Endothelial cell of umbilical vein (primary cell): ENCODE results near the gene KMT2B. TPM values are rescaled to one million over a fixed set of nuclear protein-coding genes. Genes with fewer than 3 reads are reported as not detected.
"Not testable (repeated sequence)": the region's sequence is repeated elsewhere in the genome, so short reads cannot be mapped to it uniquely, and the experiment has no call there.

Experiments used
- BruUV-seq: library from RNA; stranded (reverse); fragments of 400-500 nt; replicated peaks from 2 replicates; lab custom pipeline; 2021; lab: Mats Ljungman, UMichigan
- CTCF ChIA-PET: fragments of 300-600, 350-600 bp; sonication (Branson Sonifier 250); formaldehyde crosslinking; loops from one replicate; lab custom pipeline; 2021; ENCODE audit warnings: antibody characterized with exemption, inconsistent platforms; lab: Charles Lee
- POLR2A ChIA-PET: fragments of 300-600, 350-600 bp; sonication (Branson Sonifier 250); formaldehyde crosslinking; loops from one replicate; lab custom pipeline; 2021; ENCODE audit warnings: antibody characterized with exemption, inconsistent platforms; lab: Charles Lee
- DNase-seq: peaks from one replicate; pipeline ENCODE4 v3.0.0-alpha.2; 2011; ENCODE audit warnings: low read depth, low spot score
- FAIRE-seq: peaks from 2 replicates; lab custom pipeline; 2011; peaks lifted over from hg19 to GRCh38; lab: Jason Lieb, UNC
- H2AFZ ChIP-seq: 2 replicates; pipeline ENCODE4 v1.6.0; 2012; ENCODE audit warnings: low read depth, low read length, control low read depth, inconsistent platforms
- H3K27ac ChIP-seq: 2 replicates; pipeline ENCODE4 v1.5.1; 2011; ENCODE audit warnings: low read depth, mild to moderate bottlenecking, control low read depth, low read length, moderate library complexity; ENCODE audit not compliant: insufficient read depth
- H3K27me3 ChIP-seq, 2 experiments: 2 replicates each; pipeline versions ENCODE4 v1.6.0 to v1.6.1; 2011; ENCODE audit warnings: low read length in 2 of 2, mixed read lengths in 1 of 2; ENCODE audit not compliant: control insufficient read depth in 2 of 2, insufficient read depth in 2 of 2
- H3K36me3 ChIP-seq, 2 experiments: 2 replicates in 1 of 2; 3 replicates in 1 of 2; pipeline ENCODE4 v1.5.1; 2011; ENCODE audit warnings: low read length in 2 of 2, mild to moderate bottlenecking in 1 of 2, moderate library complexity in 1 of 2; ENCODE audit not compliant: control insufficient read depth in 2 of 2, insufficient read depth in 2 of 2; ENCODE audit errors: extremely low read depth in 1 of 2
- H3K4me1 ChIP-seq: 3 replicates; pipeline ENCODE4 v1.5.1; 2011; ENCODE audit warnings: mild to moderate bottlenecking, low read length; ENCODE audit not compliant: control insufficient read depth, insufficient read depth; ENCODE audit errors: extremely low read depth
- H3K4me2 ChIP-seq: 2 replicates; pipeline ENCODE4 v1.6.1; 2011; ENCODE audit warnings: low read length, control low read depth, mixed read lengths; ENCODE audit not compliant: insufficient read depth
- H3K4me3 ChIP-seq, 3 experiments: fragments of 200-600 bp in 1 of 3; sonication (generic), shearing (Covaris generic) in 1 of 3; replicated peaks in 1 of 3; 2 replicates each; pipeline ENCODE4 v1.5.1; 2011 to 2016; ENCODE audit warnings: control low read depth in 3 of 3, low read length in 3 of 3, mild to moderate bottlenecking in 2 of 3, inconsistent platforms in 1 of 3, low read depth in 1 of 3, moderate library complexity in 1 of 3; ENCODE audit not compliant: insufficient read depth in 1 of 3
- H3K79me2 ChIP-seq: 2 replicates; pipeline ENCODE4 v1.6.0; 2012; ENCODE audit warnings: low read length, inconsistent platforms; ENCODE audit not compliant: control insufficient read depth, insufficient read depth
- H3K9ac ChIP-seq: replicated peaks from 2 replicates; pipeline ENCODE3; 2011; ENCODE audit warnings: low read length, control low read depth; ENCODE audit not compliant: insufficient read depth; ENCODE audit errors: extremely low read depth
- H3K9me1 ChIP-seq: replicated peaks from 3 replicates; pipeline ENCODE4 v1.6.0; 2011; ENCODE audit warnings: mild to moderate bottlenecking, low read length; ENCODE audit not compliant: control insufficient read depth, insufficient read depth; ENCODE audit errors: extremely low read depth
- H3K9me3 ChIP-seq: replicated peaks from 2 replicates; pipeline ENCODE4 v1.5.1; 2012; ENCODE audit warnings: low read length, inconsistent platforms; ENCODE audit not compliant: control insufficient read depth, insufficient read depth
- H4K20me1 ChIP-seq: replicated peaks from 2 replicates; pipeline ENCODE3; 2011; ENCODE audit warnings: mild to moderate bottlenecking, low read length; ENCODE audit not compliant: control insufficient read depth, insufficient read depth; ENCODE audit errors: extremely low read depth
- CTCF ChIP-seq, 2 donors: IDR thresholded peaks; 1 replicate in 1 of 2; 2 replicates in 1 of 2; pipeline ENCODE4 v1.5.1; 2011; ENCODE audit warnings: low read length in 2 of 2, mild to moderate bottlenecking in 2 of 2, moderate library complexity in 2 of 2, control low read depth in 1 of 2, inconsistent platforms in 1 of 2, low read depth in 1 of 2; ENCODE audit not compliant: insufficient read depth in 1 of 2; ENCODE audit errors: extremely low read depth in 1 of 2
- EZH2 ChIP-seq: IDR thresholded peaks from 2 replicates; pipeline ENCODE4 v1.6.1; 2012; ENCODE audit warnings: borderline replicate concordance, low read depth, mild to moderate bottlenecking, moderate library complexity, low read length, inconsistent platforms; ENCODE audit not compliant: severe bottlenecking
- FOS ChIP-seq: IDR thresholded peaks from 2 replicates; pipeline ENCODE4 v1.6.1; 2011; ENCODE audit warnings: mild to moderate bottlenecking, low read length, moderate library complexity, borderline replicate concordance; ENCODE audit not compliant: insufficient read depth
- GATA2 ChIP-seq: IDR thresholded peaks from 2 replicates; pipeline ENCODE4 v1.7.0; 2011; ENCODE audit warnings: low read depth, mild to moderate bottlenecking, moderate library complexity, mixed read lengths, low read length; ENCODE audit not compliant: insufficient read length, insufficient read depth
- MYC ChIP-seq: IDR thresholded peaks from one replicate; pipeline ENCODE4 v1.6.1; 2011; ENCODE audit warnings: mild to moderate bottlenecking, low read depth, low read length
- POLR2AphosphoS5 ChIP-seq: IDR thresholded peaks from 2 replicates; pipeline ENCODE4 v1.6.1; 2012; ENCODE audit warnings: low read depth, mild to moderate bottlenecking, control low read depth, low read length, moderate library complexity; ENCODE audit not compliant: insufficient read depth
- dilution Hi-C: fragments of 300-500 bp; cut with MboI; formaldehyde crosslinking; loops from one replicate; pipeline ENCODE4 v1.15.0; 2019; ENCODE audit warnings: low sequenced_read_pairs; ENCODE audit not compliant: extremely low pct_ligation_motif_present
- intact Hi-C: fragments of 100-400 bp; cut with micrococcal nuclease; formaldehyde crosslinking; loops from one replicate; pipeline ENCODE4 v1.10.0; 2022
- polyA plus RNA-seq, 4 experiments: library from polyadenylated mRNA; depleted of rRNA in 3 of 4; stranded (reverse) in 3 of 4; unstranded in 1 of 4; fragments of >200 nt; gene quantifications; 2 replicates each; pipeline versions ENCODE4 v1.2.1 to v1.2.3, GENCODE V29; 2011 to 2012; ENCODE audit warnings: missing spikeins in 1 of 4
- total RNA-seq: library from RNA; stranded (reverse); gene quantifications from 2 replicates; pipeline ENCODE4 v1.2.3, GENCODE V29; 2021

The KMT2B gene
- total and polyA plus RNA-seq, 2 donors (not counting 3 experiments of a cell fraction or from before 2014, with no cell fraction given), result 28.4 to 37.2 TPM

GRCh38 chr19:35723671-35724070 is 5.9 kb downstream of the KMT2B start:
- Histone ChIP-seq H3K4me1 (peaks cover 6% of the 10 kb centered on the region), H3K4me2 (no peak overlapping the region), H3K27me3 (no peaks in the 10 kb centered on the region), H3K36me3 (peaks cover 26 to 69% of the 10 kb centered on the region in 2 experiments), H3K9me3 (no peaks in the 10 kb centered on the region), H3K9me1 (no peaks in the 10 kb centered on the region), H2AFZ (no peak overlapping the region), H3K79me2 (peaks cover 24% of the 10 kb centered on the region), H3K4me3 (no peak overlapping the region), H4K20me1 (no peaks in the 10 kb centered on the region), H3K27ac (no peak overlapping the region), H3K9ac (no peak overlapping the region)
- dilution Hi-C loops (no loop called here), intact Hi-C loops (no loop called here)
- DNase-seq, result no peak
- no peak for TF ChIP-seq FOS
- no peak for TF ChIP-seq EZH2
- TF ChIP-seq CTCF (IDR thresholded peaks at IDR 0.05; ENCODE audit: extremely low read depth in 1 of 2, insufficient read depth in 1 of 2, low read depth in 1 of 2, low read length in 2 of 2), result no peak
- no peak for TF ChIP-seq POLR2AphosphoS5
- no peak for TF ChIP-seq GATA2
- TF ChIP-seq MYC, result no peak
- ChIA-PET CTCF (no interaction called here), POLR2A (no interaction called here)
- FAIRE-seq, result no peak
- no TSS peak for BruUV-seq

- H3K4me3 ChIP-seq, H3K9ac ChIP-seq, intact Hi-C loops, H3K4me1 ChIP-seq, H4K20me1 ChIP-seq, dilution Hi-C loops, BruUV-seq, H3K4me2 ChIP-seq, H3K9me3 ChIP-seq, H3K9me1 ChIP-seq, H3K27me3 ChIP-seq, DNase-seq, CTCF ChIA-PET, H2AFZ ChIP-seq, POLR2A ChIA-PET, H3K27ac ChIP-seq, FAIRE-seq: not testable (repeated sequence)
- Histone ChIP-seq H3K79me2 (peaks cover 19% of the 10 kb centered on the region), H3K36me3 (peaks cover 26 to 73% of the 10 kb centered on the region in 2 experiments)
Measured at GRCh38 chr19:35724132-35724531, 6.3 kb downstream of the KMT2B start.
